ENCODE data around the gene RMI2. TPM values are rescaled to one million over a fixed set of nuclear protein-coding genes. Genes with fewer than 3 reads are reported as not detected.

The RMI2 gene
- total RNA-seq, 2 donors from 2014 or later: 55.2 to 62.3 TPM

GRCh38 chr16:11383481-11384183 is 38.4 kb downstream of the RMI2 start:
- H3K27me3 Mint-ChIP-seq (ENCODE audit: insufficient read depth): peaks cover 6% of the 10 kb centered on the region
- no peak for DNase-seq
- H3K9ac ChIP-seq (ENCODE audit: extremely low read depth, low read length, poor library complexity, severe bottlenecking): no peak overlapping the region
- H3K9me3 Mint-ChIP-seq: no peaks in the 10 kb centered on the region
- H3K4me1 Mint-ChIP-seq: peaks cover 7% of the 10 kb centered on the region
- WGBS, 2 experiments (ENCODE audit: insufficient coverage in 1 of 2, insufficient read length in 1 of 2): 90 to 98% methylated on average over 9 to 15 of the region's 15 CpGs
- H3K27me3 ChIP-seq (ENCODE audit: control insufficient read depth, insufficient read depth, low read length, poor library complexity, severe bottlenecking): no peaks in the 10 kb centered on the region
- H3K27ac Mint-ChIP-seq: no peak overlapping the region
- no peak overlapping the region for H3K4me3 ChIP-seq (ENCODE audit: low read length)
- no peak overlapping the region for H3K4me3 Mint-ChIP-seq
- H3K36me3 Mint-ChIP-seq (ENCODE audit: low read depth): no peaks in the 10 kb centered on the region
- no peaks in the 10 kb centered on the region for H3K36me3 ChIP-seq (ENCODE audit: control insufficient read depth, insufficient read depth, low read length)
- no peak overlapping the region for H3K27ac ChIP-seq (ENCODE audit: low read depth, low read length)
- TF ChIP-seq CTCF (conservative IDR thresholded peaks at IDR 0.05): no peak
- H3K9me3 ChIP-seq (ENCODE audit: control insufficient read depth, low read length): no peaks in the 10 kb centered on the region
- H3K4me1 ChIP-seq (ENCODE audit: control insufficient read depth, insufficient read depth, low read length): no peaks in the 10 kb centered on the region

GRCh38 chr16:11384184-11384955 is 39.1 kb downstream of the RMI2 start:
- Histone ChIP-seq H3K4me3 (ENCODE audit: low read length) (no peak overlapping the region), H3K27me3 (ENCODE audit: control insufficient read depth, insufficient read depth, low read length, poor library complexity, severe bottlenecking) (no peaks in the 10 kb centered on the region), H3K4me1 (ENCODE audit: control insufficient read depth, insufficient read depth, low read length) (no peaks in the 10 kb centered on the region), H3K36me3 (ENCODE audit: control insufficient read depth, insufficient read depth, low read length) (no peaks in the 10 kb centered on the region), H3K9me3 (ENCODE audit: control insufficient read depth, low read length) (no peaks in the 10 kb centered on the region), H3K27ac (ENCODE audit: low read depth, low read length) (no peak overlapping the region), H3K9ac (ENCODE audit: extremely low read depth, low read length, poor library complexity, severe bottlenecking) (no peak overlapping the region)
- no peak overlapping the region for H3K27ac Mint-ChIP-seq
- DNase-seq: no peak
- no peak overlapping the region for H3K4me3 Mint-ChIP-seq
- no peaks in the 10 kb centered on the region for H3K9me3 Mint-ChIP-seq
- 90 to 93% methylated on average over 9 to 25 of the region's 25 CpGs for WGBS, 2 experiments (ENCODE audit: insufficient coverage in 1 of 2, insufficient read length in 1 of 2)
- peaks cover 13% of the 10 kb centered on the region for H3K4me1 Mint-ChIP-seq
- H3K36me3 Mint-ChIP-seq (ENCODE audit: low read depth): no peaks in the 10 kb centered on the region
- TF ChIP-seq CTCF (conservative IDR thresholded peaks at IDR 0.05): no peak
- peaks cover 6% of the 10 kb centered on the region for H3K27me3 Mint-ChIP-seq (ENCODE audit: insufficient read depth)

GRCh38 chr16:11384956-11385586 is 39.8 kb downstream of the RMI2 start:
- 91% methylated on average over 11 to 20 of the region's 20 CpGs for WGBS, 2 experiments (ENCODE audit: insufficient coverage in 1 of 2, insufficient read length in 1 of 2)

More at GRCh38 chr16:11384956-11385586, 39.8 kb downstream of the RMI2 start:
- Histone ChIP-seq H3K27ac (ENCODE audit: low read depth, low read length) (no peak overlapping the region), H3K4me1 (ENCODE audit: control insufficient read depth, insufficient read depth, low read length) (no peaks in the 10 kb centered on the region), H3K4me3 (ENCODE audit: low read length) (no peak overlapping the region), H3K36me3 (ENCODE audit: control insufficient read depth, insufficient read depth, low read length) (no peaks in the 10 kb centered on the region), H3K9me3 (ENCODE audit: control insufficient read depth, low read length) (no peaks in the 10 kb centered on the region), H3K27me3 (ENCODE audit: control insufficient read depth, insufficient read depth, low read length, poor library complexity, severe bottlenecking) (no peaks in the 10 kb centered on the region), H3K9ac (ENCODE audit: extremely low read depth, low read length, poor library complexity, severe bottlenecking) (no peak overlapping the region)
- H3K4me1 Mint-ChIP-seq: peaks cover 13% of the 10 kb centered on the region
- no peak overlapping the region for H3K4me3 Mint-ChIP-seq
- TF ChIP-seq CTCF (conservative IDR thresholded peaks at IDR 0.05): no peak
- H3K27ac Mint-ChIP-seq: no peak overlapping the region
- no peak for DNase-seq
- no peaks in the 10 kb centered on the region for H3K9me3 Mint-ChIP-seq
- H3K36me3 Mint-ChIP-seq (ENCODE audit: low read depth): no peaks in the 10 kb centered on the region
- H3K27me3 Mint-ChIP-seq (ENCODE audit: insufficient read depth): peaks cover 7% of the 10 kb centered on the region

Measured in endodermal cell (in vitro differentiated cells).